SH-SY5Y (cell line): Measurements from ENCODE around the gene DISC1.

Experiments used
- GATA2 ChIP-seq: IDR thresholded peaks from 2 replicates; pipeline ENCODE4 v1.6.1; 2011; ENCODE audit warnings: mild to moderate bottlenecking, low read depth, low read length
- GATA3 ChIP-seq: IDR thresholded peaks from 2 replicates; pipeline ENCODE4 v1.6.1; 2011; ENCODE audit warnings: low read depth, mild to moderate bottlenecking, low read length, moderate library complexity

DNA sequence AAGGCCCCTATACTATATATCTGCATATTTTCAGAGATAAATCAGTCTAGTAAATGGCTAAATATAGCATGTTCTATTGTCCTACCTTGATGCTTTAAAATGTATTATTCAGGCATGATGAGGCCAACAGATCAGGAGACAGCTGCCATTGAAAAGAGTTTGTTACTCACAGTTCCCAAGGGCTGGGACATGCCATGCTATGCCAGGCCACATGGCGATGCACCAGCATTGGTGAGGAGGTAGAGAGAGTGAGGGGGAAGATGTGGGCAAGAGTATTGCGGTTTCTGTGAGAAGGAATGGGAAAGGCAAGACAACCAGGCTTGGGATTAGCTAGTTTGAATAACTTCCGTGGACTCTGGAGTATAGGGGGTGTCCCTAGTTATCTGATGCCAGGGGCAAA lies 316.5 kb downstream of the DISC1 start:
- TF ChIP-seq GATA3 (no peak), GATA2 (no peak)
